ENCODE results near the gene ANKS1B. TPM values are rescaled to one million over a fixed set of nuclear protein-coding genes. Genes with fewer than 3 reads are reported as not detected.

Gene ANKS1B
- total RNA-seq, 1 donor: 47.0 TPM

DNA sequence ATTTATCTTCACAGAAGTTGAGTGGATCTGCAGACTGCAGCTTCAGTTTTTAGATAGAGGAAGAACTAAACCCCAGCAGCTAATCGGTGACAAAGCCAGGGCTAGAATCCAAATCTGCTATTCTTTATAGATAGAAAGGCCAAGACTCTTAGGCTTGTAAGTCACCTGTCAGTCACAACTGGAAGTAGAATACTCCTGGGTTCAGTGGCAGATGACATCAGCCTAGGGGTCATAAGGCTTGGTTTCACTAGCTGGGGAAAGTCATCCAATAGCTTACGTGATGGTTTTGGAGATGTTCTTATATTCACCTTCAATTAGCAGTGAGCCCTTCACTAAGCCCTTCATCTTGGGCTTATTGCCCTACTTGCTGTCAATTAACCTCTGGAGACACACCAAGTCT, 1246.2 kb downstream of the ANKS1B start:
- TF ChIP-seq, protein P1, sequence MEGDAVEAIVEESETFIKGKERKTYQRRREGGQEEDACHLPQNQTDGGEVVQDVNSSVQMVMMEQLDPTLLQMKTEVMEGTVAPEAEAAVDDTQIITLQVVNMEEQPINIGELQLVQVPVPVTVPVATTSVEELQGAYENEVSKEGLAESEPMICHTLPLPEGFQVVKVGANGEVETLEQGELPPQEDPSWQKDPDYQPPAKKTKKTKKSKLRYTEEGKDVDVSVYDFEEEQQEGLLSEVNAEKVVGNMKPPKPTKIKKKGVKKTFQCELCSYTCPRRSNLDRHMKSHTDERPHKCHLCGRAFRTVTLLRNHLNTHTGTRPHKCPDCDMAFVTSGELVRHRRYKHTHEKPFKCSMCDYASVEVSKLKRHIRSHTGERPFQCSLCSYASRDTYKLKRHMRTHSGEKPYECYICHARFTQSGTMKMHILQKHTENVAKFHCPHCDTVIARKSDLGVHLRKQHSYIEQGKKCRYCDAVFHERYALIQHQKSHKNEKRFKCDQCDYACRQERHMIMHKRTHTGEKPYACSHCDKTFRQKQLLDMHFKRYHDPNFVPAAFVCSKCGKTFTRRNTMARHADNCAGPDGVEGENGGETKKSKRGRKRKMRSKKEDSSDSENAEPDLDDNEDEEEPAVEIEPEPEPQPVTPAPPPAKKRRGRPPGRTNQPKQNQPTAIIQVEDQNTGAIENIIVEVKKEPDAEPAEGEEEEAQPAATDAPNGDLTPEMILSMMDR (IDR thresholded peaks at IDR 0.05; ENCODE audit: insufficient read depth, low read length): no peak
- no peak overlapping the region for H3K4me3 ChIP-seq (ENCODE audit: low read depth, low read length)
- DNase-seq (ENCODE audit: low read depth): no peak

DNA sequence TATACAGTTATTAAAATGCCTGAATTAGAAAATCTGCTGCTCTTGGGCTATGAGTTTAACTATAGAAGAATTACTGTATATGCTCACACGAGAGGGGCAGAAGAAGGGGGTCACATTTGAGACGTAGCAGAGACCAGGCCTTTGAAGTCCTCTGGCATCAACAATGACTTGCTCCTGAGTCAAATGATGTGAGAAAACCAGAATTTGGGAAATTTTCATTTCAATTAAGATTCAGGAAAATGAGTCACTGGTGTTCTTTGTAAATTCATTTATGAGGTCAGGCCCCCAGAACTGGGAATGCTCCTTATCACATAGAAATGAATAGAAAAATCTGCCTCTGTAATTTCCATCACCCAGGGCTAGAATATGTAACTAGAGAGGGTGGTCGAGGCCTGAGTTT, 1246.7 kb downstream of the ANKS1B start:
- TF ChIP-seq, protein P1 (IDR thresholded peaks at IDR 0.05; ENCODE audit: insufficient read depth, low read length): no peak
- no peak for DNase-seq (ENCODE audit: low read depth)
- no peak overlapping the region for H3K4me3 ChIP-seq (ENCODE audit: low read depth, low read length)

GRCh38 chr12:98737322-98737712, 1247.4 kb downstream of the ANKS1B start:
- DNase-seq (ENCODE audit: low read depth): no peak

GRCh38 chr12:98736352-98737321, 1248.1 kb downstream of the ANKS1B start:
- DNase-seq (ENCODE audit: low read depth): no peak
- H3K4me3 ChIP-seq (ENCODE audit: low read depth, low read length): no peak overlapping the region
- TF ChIP-seq, protein P1 (IDR thresholded peaks at IDR 0.05; ENCODE audit: insufficient read depth, low read length): no peak

More at GRCh38 chr12:98737322-98737712, 1247.4 kb downstream of the ANKS1B start:
- TF ChIP-seq, protein P1 (IDR thresholded peaks at IDR 0.05; ENCODE audit: insufficient read depth, low read length): no peak
- H3K4me3 ChIP-seq (ENCODE audit: low read depth, low read length): no peak overlapping the region

GRCh38 chr12:98735821-98736220, 1248.9 kb downstream of the ANKS1B start:
- TF ChIP-seq, protein P1 (IDR thresholded peaks at IDR 0.05; ENCODE audit: insufficient read depth, low read length): no peak
- H3K4me3 ChIP-seq (ENCODE audit: low read depth, low read length): no peak overlapping the region
- no peak for DNase-seq (ENCODE audit: low read depth)

DNA sequence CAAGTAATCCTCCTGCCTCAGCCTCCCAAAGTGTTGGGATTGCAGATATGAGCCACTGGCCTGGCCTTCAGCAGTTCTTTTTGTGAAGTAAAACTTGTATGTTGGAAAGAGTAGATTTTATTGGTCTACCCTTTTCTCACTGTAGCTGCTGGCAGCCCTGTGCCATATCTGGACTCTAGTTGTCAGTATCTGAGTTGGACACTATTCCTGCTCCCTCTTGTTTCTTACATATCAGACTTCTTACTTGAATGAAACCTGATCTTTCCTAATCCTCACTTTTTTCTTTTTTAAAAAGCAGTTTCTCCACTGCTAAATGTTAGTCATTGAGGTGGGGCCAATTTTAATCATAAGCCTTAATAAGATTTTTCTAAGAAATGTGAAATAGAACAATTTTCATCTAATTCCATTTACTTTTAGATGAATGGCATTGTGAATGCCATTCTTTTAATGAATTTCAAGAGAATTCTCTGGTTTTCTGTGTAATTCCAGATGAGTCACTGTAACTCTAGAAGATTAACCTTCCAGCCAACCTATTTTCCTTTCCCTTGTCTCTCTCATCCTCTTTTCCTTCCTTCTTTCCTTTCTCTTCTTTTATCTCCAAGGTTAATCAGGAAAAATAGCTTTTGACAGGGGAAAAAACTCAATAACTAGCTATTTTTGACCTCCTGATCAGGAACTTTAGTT, 1250.9 kb downstream of the ANKS1B start:
- H3K4me3 ChIP-seq (ENCODE audit: low read depth, low read length): no peak overlapping the region
- DNase-seq (ENCODE audit: low read depth): peak; percentile 25
- TF ChIP-seq, protein P1 (IDR thresholded peaks at IDR 0.05; ENCODE audit: insufficient read depth, low read length): no peak

All from fibroblast of the aortic adventitia (primary cell).